GM19463 (cell line): ENCODE measurements around the gene CAV2.
"Not testable (repeated sequence)": the region's sequence is repeated elsewhere in the genome, so short reads cannot be mapped to it uniquely, and the experiment has no call there.

Source experiments
- ATAC-seq: cut with Tn5 transposase; IDR thresholded peaks from one replicate; pipeline ENCODE4 v1.9.1; 2021; ENCODE audit warnings: mild to moderate bottlenecking, moderate library complexity; ENCODE audit not compliant: unreplicated experiment

Gene CAV2, protein sequence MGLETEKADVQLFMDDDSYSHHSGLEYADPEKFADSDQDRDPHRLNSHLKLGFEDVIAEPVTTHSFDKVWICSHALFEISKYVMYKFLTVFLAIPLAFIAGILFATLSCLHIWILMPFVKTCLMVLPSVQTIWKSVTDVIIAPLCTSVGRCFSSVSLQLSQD

DNA sequence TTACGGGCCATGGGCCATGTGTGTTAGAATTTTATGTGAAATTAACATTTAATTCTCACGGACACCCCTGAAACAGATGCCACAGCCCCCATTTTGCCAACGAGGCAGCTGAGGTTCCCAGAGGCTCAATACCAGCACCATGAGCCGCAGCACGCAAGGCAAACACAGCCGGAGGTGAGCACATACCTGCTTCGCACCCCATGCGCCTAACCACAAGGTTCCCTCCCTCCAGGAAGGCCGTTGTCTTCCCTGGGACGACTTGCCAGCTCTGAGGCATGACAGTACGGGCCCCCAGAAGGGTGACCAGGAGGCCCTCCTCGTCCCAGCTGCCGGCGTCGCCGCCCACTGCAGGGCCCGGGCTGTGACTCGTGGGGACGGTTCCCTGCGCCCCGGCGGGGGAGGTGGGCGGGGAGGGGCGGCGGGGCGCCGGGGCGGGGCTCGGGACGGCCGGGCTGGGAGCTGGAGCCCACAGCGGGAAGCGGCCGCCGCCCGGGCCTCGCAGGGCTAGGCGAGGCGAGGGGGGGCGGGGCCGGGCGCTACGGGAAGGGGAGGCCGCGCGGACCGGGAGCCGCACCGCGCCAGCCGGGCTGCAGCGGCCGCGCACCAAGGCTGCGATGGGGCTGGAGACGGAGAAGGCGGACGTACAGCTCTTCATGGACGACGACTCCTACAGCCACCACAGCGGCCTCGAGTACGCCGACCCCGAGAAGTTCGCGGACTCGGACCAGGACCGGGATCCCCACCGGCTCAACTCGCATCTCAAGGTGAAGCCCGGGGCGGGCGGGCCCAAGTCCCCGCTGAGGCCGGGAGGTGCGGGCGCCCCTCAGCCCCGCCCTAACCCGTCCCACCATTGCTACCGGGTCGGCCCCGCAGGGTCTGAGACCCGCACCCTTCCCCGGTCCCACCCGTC lies at the start of gene CAV2:
Gene CAV2, plus strand, starts transcription at position 571 of the 910 bp plus-strand sequence. Its CDS starts 44 bp downstream, at position 615.
- peak; percentile 47 for ATAC-seq

DNA sequence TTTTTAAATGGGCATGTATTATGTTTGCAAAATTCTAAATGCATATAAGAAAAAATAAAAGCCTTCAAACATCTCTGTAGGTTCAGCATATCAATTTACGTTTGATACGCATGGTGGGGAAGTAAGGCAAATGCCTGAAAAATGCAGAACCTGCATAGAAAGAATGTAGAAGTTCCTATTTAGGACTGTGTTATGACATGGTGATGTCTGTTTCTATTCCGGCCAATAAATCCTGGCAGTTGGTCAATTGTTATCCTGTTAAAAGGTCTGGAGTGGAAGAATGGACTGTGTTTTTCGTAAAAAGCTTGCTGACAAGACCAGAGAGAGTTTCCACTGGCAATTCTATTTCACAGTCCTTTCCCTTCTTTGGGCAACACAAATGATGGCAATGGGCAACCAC lies 49.6 kb upstream of the CAV2 start:
- no peak for ATAC-seq

DNA sequence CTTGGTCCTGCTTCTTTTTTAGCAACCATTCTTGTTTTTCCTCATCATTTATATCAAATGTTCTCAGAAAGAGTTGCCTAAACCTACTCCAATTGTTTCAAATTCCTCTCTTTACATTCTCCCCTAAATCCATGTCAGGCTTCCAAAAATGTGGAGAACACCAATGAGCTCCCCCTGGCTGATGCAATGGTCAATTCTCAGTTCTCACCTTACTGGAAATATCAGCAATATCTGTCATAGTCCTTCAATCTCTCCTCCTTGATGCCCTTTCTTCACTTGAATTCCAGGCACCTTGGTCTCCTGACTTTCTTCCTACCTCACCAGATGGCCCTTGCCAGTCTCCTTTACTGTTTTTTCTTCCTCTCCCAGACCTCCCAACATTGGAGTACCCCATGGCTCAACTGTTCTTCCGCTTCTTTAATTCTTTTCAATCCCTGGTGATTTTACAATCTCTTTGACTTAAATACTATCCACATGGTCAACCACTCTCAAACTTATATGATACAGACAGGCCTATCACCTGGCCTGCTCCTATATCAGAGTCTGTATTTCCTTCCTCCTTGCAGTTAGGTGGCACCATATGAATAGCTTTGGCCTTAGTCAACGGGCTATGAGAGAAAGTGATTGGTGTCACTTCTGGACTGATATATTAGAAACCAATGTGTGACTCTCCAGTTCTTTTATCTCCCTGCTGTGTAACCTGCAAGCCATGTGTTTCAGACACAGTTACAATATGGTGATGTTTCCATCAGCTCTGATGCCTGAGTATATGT lies 47.4 kb upstream of the CAV2 start:
- no peak for ATAC-seq

DNA sequence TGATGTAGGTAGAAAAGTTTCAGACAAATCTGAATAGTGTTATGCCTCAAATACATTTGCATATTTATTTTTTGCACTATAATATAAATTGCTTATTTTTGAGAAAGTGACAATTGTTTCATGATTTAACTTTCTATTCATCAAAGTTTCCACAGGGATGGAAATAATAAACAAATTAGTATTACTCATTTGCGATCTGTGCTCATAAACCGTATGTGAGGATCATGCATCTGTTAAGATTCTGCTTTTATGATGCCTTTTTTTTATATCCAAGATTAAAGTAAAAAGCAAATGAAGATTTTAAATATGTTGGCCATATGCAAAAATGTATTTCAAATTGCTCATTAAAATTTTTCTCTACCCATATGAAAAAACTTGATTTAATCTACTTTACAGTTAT lies 45.2 kb upstream of the CAV2 start:
- no peak for ATAC-seq

DNA sequence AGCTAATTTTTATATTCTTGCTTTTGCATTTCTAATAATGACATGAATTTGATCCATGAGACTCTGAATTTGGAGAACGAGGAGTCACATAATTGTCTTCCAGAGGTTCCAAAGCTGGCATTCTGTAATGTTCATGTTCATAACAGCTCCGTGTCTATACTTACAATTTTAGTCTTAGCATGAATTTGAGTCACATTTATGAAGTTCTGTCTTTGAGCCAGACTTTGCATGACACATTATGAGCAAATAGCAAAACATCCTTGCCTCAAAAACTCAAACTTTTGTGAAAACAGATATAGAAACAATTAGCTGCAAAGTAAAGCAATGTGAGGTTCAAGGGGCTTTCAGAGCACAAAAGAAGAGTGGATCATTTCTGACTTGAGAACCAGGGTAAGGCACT lies 44.5 kb upstream of the CAV2 start:
- no peak for ATAC-seq

DNA sequence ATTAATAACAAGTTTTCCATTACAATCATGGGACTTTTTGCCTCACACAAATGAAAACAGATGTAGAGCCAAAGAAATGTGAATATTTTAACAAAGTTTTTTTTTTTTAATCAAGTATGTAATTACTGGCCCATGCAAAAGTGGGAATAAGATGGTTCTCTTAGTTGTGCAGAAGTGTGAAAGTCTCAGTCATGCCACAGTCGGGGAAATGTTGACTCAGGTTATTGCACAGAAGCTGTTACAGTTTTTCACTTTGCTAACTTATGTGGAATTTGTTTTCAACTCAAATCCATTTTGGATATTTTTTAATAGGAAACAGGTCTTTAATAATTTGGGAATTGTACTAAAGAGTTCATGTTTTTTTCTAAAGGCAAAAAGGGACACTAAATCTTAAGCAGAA lies 44.0 kb upstream of the CAV2 start:
- ATAC-seq: no peak

DNA sequence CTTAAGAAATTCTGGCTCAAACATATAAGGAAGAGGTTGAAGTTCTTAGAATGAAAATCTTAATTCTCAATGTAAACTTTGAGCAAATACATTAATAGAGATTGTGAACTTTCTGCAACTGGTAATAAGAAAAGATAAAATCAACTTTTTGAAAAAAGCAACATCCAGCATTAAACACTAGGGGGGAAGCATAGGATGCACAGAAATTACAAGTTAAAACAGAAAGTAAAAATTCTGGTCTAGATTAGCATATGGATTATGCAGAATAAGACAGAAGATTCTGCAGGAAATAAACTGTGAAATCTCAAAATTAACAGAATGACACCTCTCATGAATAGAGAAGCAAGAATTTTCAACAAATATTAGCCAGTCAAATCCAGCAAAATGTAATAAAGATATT lies 38.0 kb upstream of the CAV2 start:
- no peak for ATAC-seq

DNA sequence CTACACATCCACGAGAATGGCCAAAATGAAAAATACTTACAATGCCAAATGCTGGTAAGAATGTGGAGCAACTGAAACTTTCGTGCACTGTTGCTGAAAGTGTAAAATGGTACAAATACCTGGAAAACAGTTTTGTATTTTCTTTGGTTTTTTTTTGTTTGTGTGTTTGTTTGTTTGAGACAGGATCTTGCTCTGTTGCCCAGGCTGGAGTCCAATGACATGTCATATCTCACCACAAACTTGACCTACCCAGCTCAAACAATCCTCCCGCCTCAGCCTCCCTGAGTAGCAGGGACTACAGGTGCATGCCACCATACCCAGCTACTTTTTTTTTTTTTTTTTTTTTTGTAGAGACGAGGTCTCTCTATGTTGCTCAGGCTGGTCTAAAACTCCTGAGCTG lies 35.6 kb upstream of the CAV2 start:
- no peak for ATAC-seq

DNA sequence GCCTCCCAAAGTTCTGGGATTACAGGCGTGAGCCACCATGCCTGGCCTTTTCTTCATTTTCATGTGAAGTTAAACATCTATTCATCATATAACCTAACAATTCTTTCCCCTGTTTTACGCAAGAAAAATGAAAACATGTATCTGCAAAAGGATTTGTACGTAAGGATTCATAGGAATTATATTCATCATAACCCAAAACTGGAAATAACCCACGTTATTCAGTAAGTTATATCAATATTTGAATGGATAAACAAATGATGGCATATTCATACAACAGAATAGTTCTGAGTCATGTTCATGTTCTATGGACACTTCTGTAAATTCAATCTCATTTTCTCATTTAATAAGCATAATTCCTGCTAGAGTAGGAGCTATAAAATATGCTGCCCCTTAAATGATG lies 35.2 kb upstream of the CAV2 start:
- no peak for ATAC-seq

DNA sequence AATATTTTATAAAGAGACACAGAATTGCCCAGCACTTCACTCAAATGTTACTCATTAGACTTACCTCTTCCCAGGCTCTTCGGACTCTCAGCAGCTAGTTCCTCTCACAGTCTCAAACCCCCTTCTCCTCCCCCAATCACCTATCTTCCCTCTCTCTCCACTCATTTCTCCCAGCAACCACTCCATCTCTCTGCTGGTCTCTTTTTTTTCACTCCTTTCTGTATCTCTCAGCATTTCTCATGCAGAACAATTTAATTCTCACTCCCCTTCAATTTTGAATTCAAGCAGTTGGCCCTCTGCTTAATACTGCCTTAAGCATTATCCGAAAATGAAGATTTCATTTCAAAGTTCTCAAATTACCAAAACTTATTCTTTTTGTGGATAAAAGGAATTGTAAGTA lies 34.4 kb upstream of the CAV2 start:
- no peak for ATAC-seq

DNA sequence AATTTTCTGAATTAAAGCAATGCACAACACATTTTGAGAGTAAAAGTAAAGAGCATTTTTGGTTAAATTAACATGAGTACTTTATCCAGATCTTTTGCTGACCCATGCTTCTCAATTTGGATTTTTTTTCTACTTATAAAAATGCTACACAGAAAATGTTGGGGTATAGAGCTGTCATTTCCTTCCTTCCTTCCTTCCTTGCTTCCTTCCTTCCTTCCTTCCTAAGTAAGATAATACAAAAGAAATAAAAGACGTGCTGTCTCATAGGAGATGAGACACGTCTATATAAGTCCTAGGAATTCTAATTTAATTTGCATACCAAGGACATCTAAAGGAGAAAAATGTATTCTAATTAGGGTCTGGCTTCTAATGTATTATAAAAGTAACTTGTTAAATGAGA lies 31.0 kb upstream of the CAV2 start:
- no peak for ATAC-seq

DNA sequence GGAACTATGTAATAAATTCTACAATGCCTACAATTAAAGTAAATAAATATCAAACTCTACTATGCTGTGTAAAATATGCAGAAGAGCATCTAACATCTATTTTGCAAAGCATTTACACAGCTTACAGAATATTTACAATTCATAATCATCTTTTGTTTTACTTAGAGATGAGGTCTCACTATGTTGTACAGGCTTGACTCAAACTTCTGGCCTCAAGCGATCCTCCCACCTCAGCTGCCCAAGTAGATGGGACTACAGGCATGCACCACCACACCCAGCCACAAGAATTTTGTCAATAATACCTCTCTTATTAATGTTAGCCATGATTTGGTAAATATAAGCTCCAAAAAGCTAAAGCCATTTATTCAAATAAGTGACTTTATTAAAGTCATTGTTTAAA lies 21.9 kb upstream of the CAV2 start:
- ATAC-seq: no peak

DNA sequence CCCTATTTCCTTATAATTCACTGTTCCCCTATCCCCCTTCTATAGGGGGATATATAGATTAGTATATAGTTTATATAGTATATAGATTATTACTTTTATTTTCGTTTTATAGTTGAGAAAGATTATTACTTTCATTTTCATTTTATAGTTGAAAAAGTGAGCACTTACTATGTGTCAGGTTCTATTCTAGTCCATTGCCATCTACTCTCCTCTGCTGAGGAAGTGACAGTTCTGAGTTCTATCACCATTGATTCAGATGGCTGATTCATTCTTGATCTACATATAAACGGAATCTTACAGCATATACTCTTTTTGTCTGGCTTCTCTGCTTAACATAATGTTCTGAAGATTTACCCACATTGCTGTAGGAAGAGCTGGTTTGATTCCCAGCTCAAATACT lies 20.7 kb upstream of the CAV2 start:
- ATAC-seq: no peak

DNA sequence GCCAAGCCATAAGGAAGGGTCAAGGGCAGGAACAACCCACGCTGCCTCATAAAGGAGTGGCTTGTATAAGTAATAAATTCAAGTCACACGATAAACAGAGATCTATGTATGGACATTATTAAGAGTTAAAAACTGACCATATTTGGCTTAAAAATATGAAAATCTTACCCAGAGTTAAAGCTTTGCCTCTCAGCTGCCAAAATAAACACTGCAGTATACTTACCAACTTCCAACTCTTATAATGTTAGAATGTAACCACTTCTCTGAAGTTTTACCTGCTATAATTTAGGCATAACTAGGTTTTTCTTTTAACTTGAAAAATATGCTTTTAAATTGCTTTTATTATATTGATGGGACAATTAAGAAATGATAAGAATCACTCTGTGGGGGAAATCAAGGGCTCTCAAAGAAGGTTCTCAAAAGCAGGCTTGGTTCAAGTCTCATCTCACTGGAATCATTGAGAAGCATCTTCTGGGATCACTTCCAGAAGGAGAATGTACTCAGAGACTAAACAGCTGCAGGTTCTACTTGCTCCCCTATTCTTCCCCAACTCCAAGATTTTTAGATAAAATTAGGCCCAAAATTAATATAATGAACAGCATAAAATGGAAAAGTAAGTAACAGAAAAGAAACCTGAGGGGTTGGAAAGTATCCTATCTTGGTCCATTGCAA lies 16.1 kb upstream of the CAV2 start:
- ATAC-seq: no peak

DNA sequence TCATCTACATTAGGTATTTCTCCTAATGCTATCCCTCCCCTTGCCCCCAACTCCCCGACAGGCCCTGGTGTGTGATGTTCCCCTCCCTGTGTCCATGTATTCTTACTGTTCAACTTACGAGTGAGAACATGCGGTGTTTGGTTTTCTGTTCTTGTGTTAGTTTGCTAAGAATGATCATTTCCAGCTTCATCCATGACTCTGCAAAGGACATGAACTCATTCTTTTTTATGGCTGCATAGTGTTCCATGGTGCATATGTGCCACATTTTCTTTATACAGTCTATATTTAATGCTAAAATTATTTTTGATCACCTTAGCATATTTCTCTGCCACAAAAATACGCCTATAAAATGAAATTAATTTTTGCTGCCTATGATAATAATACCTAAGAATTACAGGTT lies 15.1 kb upstream of the CAV2 start:
- not testable (repeated sequence) for ATAC-seq

DNA sequence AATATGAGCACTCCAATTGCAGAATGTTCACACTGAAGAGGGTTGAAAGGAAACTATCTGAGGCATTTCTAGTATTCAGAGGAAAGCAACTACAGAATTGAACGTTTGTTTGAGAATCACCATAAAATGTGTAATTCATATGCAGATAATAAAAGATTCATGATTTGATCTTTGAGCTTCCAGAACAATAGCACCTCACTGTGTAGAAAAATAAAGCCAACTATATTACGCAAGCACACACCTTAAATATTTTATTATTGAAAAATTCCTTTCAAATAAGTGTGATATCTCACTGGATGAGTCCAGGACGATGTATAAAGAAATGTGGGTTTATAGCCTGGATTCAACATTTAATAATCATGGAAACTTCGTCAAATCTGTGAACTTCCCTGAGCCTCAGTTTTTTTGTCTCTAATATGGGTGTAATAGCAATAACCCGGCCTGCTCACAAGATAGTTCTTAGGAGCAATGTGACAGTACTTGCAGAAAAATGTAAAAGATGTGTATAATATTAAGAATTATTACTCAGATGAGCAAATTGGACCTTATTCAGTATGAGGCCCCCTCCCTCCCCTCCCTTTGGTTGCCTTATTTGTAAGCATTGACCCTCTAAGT lies 11.5 kb upstream of the CAV2 start:
- no peak for ATAC-seq

DNA sequence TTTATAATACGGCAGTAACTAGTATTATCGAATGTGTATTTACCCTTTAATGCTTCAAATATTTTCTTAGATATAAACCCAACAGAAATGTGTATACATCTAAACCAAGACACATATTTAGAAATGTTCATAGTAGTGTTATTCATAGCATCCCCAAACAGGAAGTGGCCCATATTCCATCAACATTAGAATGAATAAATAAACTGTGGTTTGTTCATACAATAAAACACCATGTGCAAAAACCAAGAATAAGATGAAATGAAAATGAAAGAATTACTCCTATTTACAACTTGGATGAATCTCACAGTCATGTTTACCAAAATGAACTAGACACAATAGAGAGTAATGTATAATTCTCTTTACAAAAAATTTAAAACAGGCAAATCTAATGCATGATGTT lies 9.2 kb upstream of the CAV2 start:
- no peak for ATAC-seq

DNA sequence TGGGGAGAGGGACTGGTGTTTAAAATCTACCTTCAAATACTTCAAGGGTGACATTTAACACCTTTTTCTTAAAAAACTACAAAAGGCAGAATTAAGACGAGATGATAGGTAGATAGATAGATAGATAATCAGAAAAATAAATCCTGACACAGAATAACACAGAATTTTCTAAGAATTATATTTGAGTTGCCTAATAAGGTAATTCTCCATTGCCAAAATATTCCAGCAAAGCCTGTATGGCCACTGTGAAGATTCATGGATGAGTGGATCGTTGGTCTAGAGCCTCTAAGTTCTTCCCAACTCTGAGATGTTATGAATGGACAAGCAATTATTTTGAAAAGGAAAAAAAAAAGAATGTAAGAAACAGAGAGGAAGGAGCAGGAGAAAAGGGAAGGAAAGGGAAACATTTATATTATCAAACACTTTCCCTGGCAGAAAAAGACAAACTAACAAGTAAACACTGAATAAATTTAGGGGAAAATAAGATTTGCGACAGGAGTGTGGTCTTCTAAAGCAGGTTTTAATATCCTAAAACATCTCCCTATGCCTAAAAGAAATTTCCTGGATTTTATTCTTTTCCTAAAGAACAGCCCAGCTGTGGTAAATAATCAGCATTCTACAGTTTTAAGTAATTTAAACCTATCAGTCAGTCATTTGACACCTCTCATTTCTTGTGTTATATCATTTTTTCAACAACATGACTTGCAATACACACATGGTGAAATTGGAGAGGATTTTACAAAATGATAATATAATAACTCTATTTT lies 7.5 kb upstream of the CAV2 start:
- no peak for ATAC-seq

DNA sequence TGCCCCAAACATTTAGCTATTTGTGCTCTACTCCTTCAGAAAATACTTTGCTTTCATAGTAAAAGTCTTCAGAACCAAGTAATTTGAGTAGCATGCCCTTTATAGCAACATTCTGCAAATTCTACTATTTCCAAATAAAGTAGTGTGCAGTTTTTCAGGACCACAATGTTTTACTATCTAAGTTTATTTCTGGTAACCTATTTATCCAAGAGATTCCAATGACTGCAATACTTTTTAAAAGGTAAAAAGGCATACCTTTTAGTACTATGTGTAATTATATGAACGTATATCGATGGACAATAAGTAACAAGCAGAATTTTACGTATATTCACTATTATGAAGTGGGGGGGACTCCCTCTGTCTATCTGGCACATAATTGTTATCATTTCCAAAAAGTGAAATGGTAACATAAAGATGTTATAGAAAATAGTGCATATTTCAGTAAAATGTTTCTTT lies 6.9 kb upstream of the CAV2 start:
- ATAC-seq: no peak

DNA sequence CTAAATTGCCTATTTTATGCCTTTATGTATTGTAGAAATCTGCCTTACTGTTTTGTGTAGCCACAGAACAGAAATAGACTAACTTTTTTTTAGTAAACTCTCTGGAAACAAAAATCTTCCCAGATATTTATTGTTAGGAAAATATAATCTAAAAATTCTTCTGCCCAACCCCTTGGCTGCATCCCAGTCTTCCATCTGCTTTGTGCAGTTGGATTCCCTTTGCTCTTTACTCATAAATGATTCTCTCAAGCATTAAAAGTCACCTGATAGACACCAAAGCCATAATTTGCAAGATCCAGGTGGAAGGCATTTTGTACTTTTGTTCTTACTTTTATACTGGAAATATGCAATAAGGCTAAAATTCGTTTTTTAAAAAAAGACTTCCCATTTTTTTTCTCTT lies 6.1 kb upstream of the CAV2 start:
- no peak for ATAC-seq
